Activated CD8-positive, alpha-beta memory T cell treated with anti-CD3 and anti-CD28 coated beads for 48 hours (primary cell): ENCODE data around the gene CTNNB1.

Source experiments
- DNase-seq, 3 experiments: peaks; one replicate each; pipeline ENCODE4 v3.0.0-alpha.2; 2020; ENCODE audit warnings: low read depth in 2 of 3, low spot score in 2 of 3

The CTNNB1 gene

GRCh38 chr3:41190509-41191284, 8.6 kb upstream of the CTNNB1 start:
- no peak for DNase-seq

- no peak for DNase-seq
Measured at GRCh38 chr3:41192885-41193284, 6.4 kb upstream of the CTNNB1 start.

GRCh38 chr3:41193794-41194539, 5.3 kb upstream of the CTNNB1 start:
- no peak for DNase-seq

- no peak for DNase-seq
Measured at GRCh38 chr3:41194701-41195100, 4.6 kb upstream of the CTNNB1 start.

- no peak for DNase-seq
Measured at GRCh38 chr3:41195946-41196345, 3.4 kb upstream of the CTNNB1 start.

- no peak for DNase-seq
Measured at GRCh38 chr3:41196499-41197410, 2.5 kb upstream of the CTNNB1 start.

- no peak for DNase-seq
Measured at GRCh38 chr3:41198046-41198445, 1.3 kb upstream of the CTNNB1 start.

- no peak for DNase-seq
Measured at GRCh38 chr3:41198526-41198925, 779 bp upstream of the CTNNB1 start.

- DNase-seq = no peak
Measured at GRCh38 chr3:41199866-41200668, 762 bp downstream of the CTNNB1 start.

- DNase-seq = no peak
Measured at GRCh38 chr3:41200669-41201021, 1.3 kb downstream of the CTNNB1 start.

- DNase-seq = no peak
Measured at GRCh38 chr3:41202075-41202833, 2.9 kb downstream of the CTNNB1 start.

GRCh38 chr3:41202834-41203345, 3.6 kb downstream of the CTNNB1 start:
- DNase-seq = no peak

- no peak for DNase-seq
Measured at GRCh38 chr3:41204369-41204768, 5.1 kb downstream of the CTNNB1 start.

- no peak for DNase-seq
Measured at GRCh38 chr3:41205591-41205990, 6.3 kb downstream of the CTNNB1 start.

- DNase-seq = no peak
Measured at GRCh38 chr3:41207355-41207754, 8.1 kb downstream of the CTNNB1 start.

- DNase-seq = no peak
Measured at GRCh38 chr3:41208507-41209220, 9.4 kb downstream of the CTNNB1 start.

GRCh38 chr3:41209646-41210045, 10.3 kb downstream of the CTNNB1 start:
- DNase-seq = no peak

GRCh38 chr3:41210966-41211365, 11.7 kb downstream of the CTNNB1 start:
- DNase-seq = no peak

- no peak for DNase-seq
Measured at GRCh38 chr3:41212088-41212487, 12.8 kb downstream of the CTNNB1 start.
